ENCODE measurements around the gene TIMM22. TPM values are rescaled to one million over a fixed set of nuclear protein-coding genes. Genes with fewer than 3 reads are reported as not detected.

The TIMM22 gene
- total and polyA plus RNA-seq, 2 donors (not counting 3 experiments of a cell fraction or from before 2014, with no cell fraction given) = 19.0 to 19.6 TPM

- BruUV-seq (replicated peaks) = no TSS peak
- CTCF ChIA-PET = interaction anchor here (1.1 to 1.3 kb wide), 3 partner anchors 22 to 24 kb away, joined by 3 read pairs; no protein-coding TSS in a partner anchor
Measured at GRCh38 chr17:1027044-1027443, 30.1 kb downstream of the TIMM22 start.

More at GRCh38 chr17:1027044-1027443, 30.1 kb downstream of the TIMM22 start:
- DNase-seq (ENCODE audit: low read depth, low spot score) (no peak), FAIRE-seq (no peak)
- Histone ChIP-seq H3K27ac (ENCODE audit: insufficient read depth, low read depth, low read length) (no peak overlapping the region), H3K9ac (replicated peaks; ENCODE audit: extremely low read depth, insufficient read depth, low read length) (no peak overlapping the region), H4K20me1 (replicated peaks; ENCODE audit: control insufficient read depth, extremely low read depth, insufficient read depth, low read length) (no peaks in the 10 kb centered on the region), H3K4me2 (ENCODE audit: insufficient read depth, low read length) (no peak overlapping the region), H3K79me2 (ENCODE audit: control insufficient read depth, insufficient read depth, low read length) (no peaks in the 10 kb centered on the region), H3K9me3 (replicated peaks; ENCODE audit: control insufficient read depth, insufficient read depth, low read length) (no peaks in the 10 kb centered on the region), H3K4me1 (ENCODE audit: control insufficient read depth, extremely low read depth, insufficient read depth, low read length) (no peaks in the 10 kb centered on the region), H3K9me1 (replicated peaks; ENCODE audit: control insufficient read depth, extremely low read depth, insufficient read depth, low read length) (no peaks in the 10 kb centered on the region), H3K36me3 (ENCODE audit: control insufficient read depth in 2 of 2, extremely low read depth in 1 of 2, insufficient read depth in 2 of 2, low read length in 2 of 2) (no peaks in the 10 kb centered on the region), H2AFZ (ENCODE audit: low read depth, low read length) (no peak overlapping the region), H3K4me3 (replicated peaks in 1 of 3; ENCODE audit: insufficient read depth in 1 of 3, low read depth in 1 of 3, low read length in 3 of 3) (no peak overlapping the region), H3K27me3 (ENCODE audit: control insufficient read depth in 2 of 2, insufficient read depth in 2 of 2, low read length in 2 of 2) (no peaks in the 10 kb centered on the region)
- dilution Hi-C loops (cut with MboI; ENCODE audit: extremely low pct_ligation_motif_present, low sequenced_read_pairs) (no loop called here), intact Hi-C loops (cut with micrococcal nuclease) (no loop called here)
- POLR2A ChIA-PET = no interaction called here
- TF ChIP-seq POLR2AphosphoS5 (IDR thresholded peaks at IDR 0.05; ENCODE audit: insufficient read depth, low read depth, low read length) (no peak), CTCF (IDR thresholded peaks at IDR 0.05; ENCODE audit: extremely low read depth in 1 of 2, insufficient read depth in 1 of 2, low read depth in 1 of 2, low read length in 2 of 2) (no peak), GATA2 (IDR thresholded peaks at IDR 0.05; ENCODE audit: insufficient read depth, insufficient read length, low read depth, low read length) (no peak), MYC (IDR thresholded peaks at IDR 0.05; ENCODE audit: low read depth, low read length) (no peak), POLR2A (IDR thresholded peaks at IDR 0.05; ENCODE audit: low read depth, low read length) (no peak), JUN (IDR thresholded peaks at IDR 0.05; ENCODE audit: borderline replicate concordance, insufficient read depth, insufficient read length, low read depth) (no peak), EZH2 (IDR thresholded peaks at IDR 0.05; ENCODE audit: borderline replicate concordance, low read depth, low read length, severe bottlenecking) (no peak), MAX (IDR thresholded peaks at IDR 0.05; ENCODE audit: insufficient read depth, insufficient read length) (no peak), FOS (IDR thresholded peaks at IDR 0.05; ENCODE audit: borderline replicate concordance, insufficient read depth, low read length) (no peak)
